H9 (cell line): ENCODE results near the gene SLC25A17. TPM values are rescaled to one million over a fixed set of nuclear protein-coding genes. Genes with fewer than 3 reads are reported as not detected.

Source experiments
- DNase-seq: peaks from one replicate; pipeline ENCODE4 v3.0.0-alpha.2; 2017
- H2AFZ ChIP-seq: one replicate; pipeline ENCODE4 v1.6.1; 2013; ENCODE audit warnings: mild to moderate bottlenecking, low read length, control low read depth, moderate library complexity
- H2AK5ac ChIP-seq: 2 replicates; pipeline ENCODE4 v1.6.1; 2013; ENCODE audit warnings: low read length, control low read depth, mixed read lengths; ENCODE audit not compliant: insufficient read length
- H2BK120ac ChIP-seq: one replicate; pipeline ENCODE4 v1.6.1; 2013; ENCODE audit warnings: low read depth, mild to moderate bottlenecking, low read length, control low read depth, inconsistent platforms; ENCODE audit not compliant: poor library complexity, severe bottlenecking
- H2BK12ac ChIP-seq: 2 replicates; pipeline ENCODE4 v1.6.1; 2013; ENCODE audit warnings: low read length, control low read depth, mixed read lengths, low read depth; ENCODE audit not compliant: insufficient read length
- H2BK15ac ChIP-seq: 2 replicates; pipeline ENCODE4 v1.6.1; 2013; ENCODE audit warnings: low read depth, low read length, control low read depth
- H2BK20ac ChIP-seq: one replicate; pipeline ENCODE4 v1.6.1; 2013; ENCODE audit warnings: low read depth, mild to moderate bottlenecking, low read length, control low read depth, inconsistent platforms; ENCODE audit not compliant: poor library complexity, severe bottlenecking
- H2BK5ac ChIP-seq: 2 replicates; pipeline ENCODE4 v1.6.1; 2013; ENCODE audit warnings: low read length, control low read depth, mixed read lengths; ENCODE audit not compliant: insufficient read length
- H3K14ac ChIP-seq: 2 replicates; pipeline ENCODE4 v1.6.1; 2013; ENCODE audit warnings: low read length, control low read depth; ENCODE audit not compliant: insufficient read depth
- H3K18ac ChIP-seq: 2 replicates; pipeline ENCODE4 v1.6.1; 2013; ENCODE audit warnings: low read depth, mild to moderate bottlenecking, mixed read lengths, low read length, control low read depth; ENCODE audit not compliant: insufficient read length
- H3K23ac ChIP-seq: 2 replicates; pipeline ENCODE4 v1.6.1; 2013; ENCODE audit warnings: low read length, control low read depth, mixed read lengths, low read depth; ENCODE audit not compliant: insufficient read length
- H3K23me2 ChIP-seq: 2 replicates; pipeline ENCODE4 v1.6.1; 2013; ENCODE audit warnings: low read depth, mild to moderate bottlenecking, mixed read lengths, low read length, control low read depth; ENCODE audit not compliant: insufficient read length, poor library complexity, severe bottlenecking
- H3K27ac ChIP-seq: 2 replicates; pipeline ENCODE4 v1.5.1; 2013; ENCODE audit warnings: low read length, control low read depth, mixed read lengths, low read depth; ENCODE audit not compliant: insufficient read length
- H3K27me3 ChIP-seq: 2 replicates; pipeline ENCODE4 v1.6.1; 2013; ENCODE audit warnings: low read length, control low read depth, inconsistent platforms; ENCODE audit not compliant: insufficient read depth
- H3K4ac ChIP-seq: 2 replicates; pipeline ENCODE4 v1.6.1; 2013; ENCODE audit warnings: low read depth, mild to moderate bottlenecking, control low read depth, inconsistent platforms, low read length, moderate library complexity
- H3K4me1 ChIP-seq: 2 replicates; pipeline ENCODE4 v1.6.1; 2013; ENCODE audit warnings: low read length, control low read depth, inconsistent platforms; ENCODE audit not compliant: insufficient read depth
- H3K4me2 ChIP-seq: 2 replicates; pipeline ENCODE4 v1.6.1; 2013; ENCODE audit warnings: low read length, control low read depth, mixed read lengths; ENCODE audit not compliant: insufficient read length, insufficient read depth
- H3K56ac ChIP-seq: 2 replicates; pipeline ENCODE4 v1.6.1; 2013; ENCODE audit warnings: low read depth, mild to moderate bottlenecking, mixed read lengths, low read length, control low read depth; ENCODE audit not compliant: insufficient read length
- H3K79me1 ChIP-seq: 2 replicates; pipeline ENCODE4 v1.6.1; 2013; ENCODE audit warnings: low read depth, mild to moderate bottlenecking, moderate library complexity, low read length, control low read depth, inconsistent platforms; ENCODE audit not compliant: insufficient read depth, poor library complexity, severe bottlenecking
- H3K79me2 ChIP-seq: 2 replicates; pipeline ENCODE4 v1.6.1; 2013; ENCODE audit warnings: low read length, control low read depth, inconsistent platforms; ENCODE audit not compliant: insufficient read depth
- H3K9ac ChIP-seq: 2 replicates; pipeline ENCODE4 v1.6.1; 2013; ENCODE audit warnings: low read length, control low read depth, mixed read lengths; ENCODE audit not compliant: insufficient read length; ENCODE audit errors: extremely low read depth
- H3K9me3 ChIP-seq: one replicate; pipeline ENCODE4 v1.6.1; 2013; ENCODE audit warnings: low read depth, low read length, inconsistent platforms; ENCODE audit not compliant: control insufficient read depth
- H3T11ph ChIP-seq: one replicate; pipeline ENCODE4 v1.6.1; 2013; ENCODE audit warnings: mild to moderate bottlenecking, low read length, control low read depth, inconsistent platforms
- H4K20me1 ChIP-seq: one replicate; pipeline ENCODE4 v1.6.1; 2013; ENCODE audit not compliant: control insufficient read depth, insufficient read length, insufficient read depth
- H4K5ac ChIP-seq: 2 replicates; pipeline ENCODE4 v1.6.1; 2013; ENCODE audit warnings: low read depth, mild to moderate bottlenecking, mixed read lengths, low read length, control low read depth; ENCODE audit not compliant: insufficient read length
- H4K8ac ChIP-seq: replicated peaks from 2 replicates; pipeline ENCODE4 v1.6.1; 2013; ENCODE audit warnings: low read length, control low read depth, mixed read lengths, low read depth; ENCODE audit not compliant: insufficient read length
- H4K91ac ChIP-seq: 2 replicates; pipeline ENCODE4 v1.6.1; 2013; ENCODE audit warnings: low read depth, mild to moderate bottlenecking, moderate library complexity, mixed read lengths, low read length, control low read depth; ENCODE audit not compliant: insufficient read length
- H3K27ac Mint-ChIP-seq, 3 experiments: 2 replicates in 2 of 3; 3 replicates in 1 of 3; pipeline ENCODE4 v1.8.0; 2020 to 2021; ENCODE audit warnings: mixed read lengths in 3 of 3, mild to moderate bottlenecking in 1 of 3, moderate library complexity in 1 of 3
- H3K27me3 Mint-ChIP-seq: 2 replicates; pipeline ENCODE4 v1.8.0; 2021; ENCODE audit warnings: low read depth, mild to moderate bottlenecking, moderate library complexity, mixed read lengths
- H3K36me3 Mint-ChIP-seq, 3 experiments: 2 replicates in 2 of 3; 3 replicates in 1 of 3; pipeline ENCODE4 v1.8.0; 2020 to 2021; ENCODE audit warnings: low read depth in 3 of 3, mixed read lengths in 3 of 3; ENCODE audit not compliant: insufficient read depth in 1 of 3
- H3K4me1 Mint-ChIP-seq, 2 experiments: 2 replicates each; pipeline ENCODE4 v1.8.0; 2020; ENCODE audit warnings: mixed read lengths in 2 of 2
- H3K4me3 Mint-ChIP-seq, 2 experiments: 2 replicates in 1 of 2; 3 replicates in 1 of 2; pipeline ENCODE4 v1.8.0; 2020 to 2021; ENCODE audit warnings: mild to moderate bottlenecking in 2 of 2, mixed read lengths in 2 of 2, moderate library complexity in 1 of 2
- H3K9me3 Mint-ChIP-seq, 2 experiments: 2 replicates in 1 of 2; 3 replicates in 1 of 2; pipeline ENCODE4 v1.8.0; 2020; ENCODE audit warnings: mild to moderate bottlenecking in 2 of 2, mixed read lengths in 2 of 2, moderate library complexity in 1 of 2
- CTCF ChIP-seq: fragments of 200-600 bp; sonication (generic); conservative IDR thresholded peaks from 3 replicates; pipeline ENCODE4 v1.8.0; 2021; ENCODE audit warnings: antibody characterized with exemption, mild to moderate bottlenecking
- WGBS: extraction: QIAGEN DNeasy Blood & Tissue Kit; methylation state at CpG from one replicate; pipeline ENCODE4 v1.1.7; 2013; ENCODE audit warnings: missing lambda C conversion rate, low lambda C conversion rate, mixed read lengths; ENCODE audit not compliant: insufficient read length; ENCODE audit errors: extremely low coverage; 5-methylcytosine and 5-hydroxymethylcytosine counted together
- total RNA-seq: library from RNA; stranded (reverse); gene quantifications from 2 replicates; pipeline ENCODE4 v1.2.1, GENCODE V29; 2021

Gene SLC25A17
- total RNA-seq, 1 experiment from 2014 or later: 26.5 TPM

- Histone ChIP-seq H4K8ac (no peak overlapping the region), H3K56ac (no peak overlapping the region), H4K5ac (no peak overlapping the region), H2BK5ac (no peak overlapping the region), H2BK120ac (no peak overlapping the region), H3K9ac (no peak overlapping the region), H2AK5ac (no peak overlapping the region), H3K27me3 (no peaks in the 10 kb centered on the region), H3K23me2 (no peaks in the 10 kb centered on the region), H3K4ac (no peak overlapping the region), H3K4me2 (no peak overlapping the region), H3K18ac (no peak overlapping the region), H2AFZ (no peak overlapping the region), H3K4me1 (no peaks in the 10 kb centered on the region), H3K27ac (no peak overlapping the region), H2BK12ac (no peak overlapping the region), H4K91ac (no peak overlapping the region), H4K20me1 (no peaks in the 10 kb centered on the region), H2BK15ac (no peak overlapping the region), H3K79me1 (no peaks in the 10 kb centered on the region), H2BK20ac (no peak overlapping the region), H3K14ac (no peak overlapping the region), H3T11ph (no peak overlapping the region), H3K9me3 (no peaks in the 10 kb centered on the region), H3K79me2 (no peaks in the 10 kb centered on the region), H3K23ac (no peak overlapping the region)
- no CpG with 5 or more reads among the region's 2 CpGs for WGBS
- Mint-ChIP-seq H3K36me3 (peaks cover 7 to 21% (median 19%) of the 10 kb centered on the region in 3 experiments; a peak in 6 of 7 replicates), H3K4me1 (no peaks in the 10 kb centered on the region), H3K27ac (no peak overlapping the region), H3K9me3 (no peaks in the 10 kb centered on the region), H3K4me3 (no peak overlapping the region), H3K27me3 (no peaks in the 10 kb centered on the region)
- no peak for TF ChIP-seq CTCF
- DNase-seq: no peak
Measured at GRCh38 chr22:40766956-40767355, 52.2 kb downstream of the SLC25A17 start.
